Stimulated activated CD4-positive, alpha-beta T cell treated with anti-CD3 and anti-CD28 coated beads, Interleukin-4, amount 100 ng/mL, for 4 hours (primary cell): ENCODE measurements around the gene DNAI1.
"Not testable (repeated sequence)": the region's sequence is repeated elsewhere in the genome, so short reads cannot be mapped to it uniquely, and the experiment has no call there.

Source experiments
- DNase-seq, 2 experiments: peaks; one replicate each; pipeline ENCODE4 v3.0.0-alpha.2; 2020

DNAI1 gene

DNA sequence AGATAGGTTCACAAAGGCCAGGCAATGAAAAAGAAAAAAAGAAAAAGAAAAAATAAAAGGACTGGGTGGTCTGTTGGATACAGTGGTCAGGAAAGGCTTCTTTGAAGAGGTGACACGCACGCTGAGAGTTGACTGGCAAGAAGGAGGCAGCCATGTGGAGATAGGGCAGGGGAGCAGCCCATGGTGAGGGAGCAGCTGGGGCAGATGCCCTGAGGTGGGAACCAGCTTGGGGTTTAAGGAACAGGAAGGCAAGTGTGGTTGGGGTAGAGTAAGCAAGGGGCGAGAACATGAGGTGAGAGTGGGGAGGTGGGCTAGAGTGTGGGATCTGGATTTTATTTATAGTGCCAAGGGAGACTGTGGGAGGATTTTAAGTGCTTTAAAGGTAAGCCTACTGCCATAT, 57.4 kb downstream of the DNAI1 start:
- DNase-seq = no peak

DNA sequence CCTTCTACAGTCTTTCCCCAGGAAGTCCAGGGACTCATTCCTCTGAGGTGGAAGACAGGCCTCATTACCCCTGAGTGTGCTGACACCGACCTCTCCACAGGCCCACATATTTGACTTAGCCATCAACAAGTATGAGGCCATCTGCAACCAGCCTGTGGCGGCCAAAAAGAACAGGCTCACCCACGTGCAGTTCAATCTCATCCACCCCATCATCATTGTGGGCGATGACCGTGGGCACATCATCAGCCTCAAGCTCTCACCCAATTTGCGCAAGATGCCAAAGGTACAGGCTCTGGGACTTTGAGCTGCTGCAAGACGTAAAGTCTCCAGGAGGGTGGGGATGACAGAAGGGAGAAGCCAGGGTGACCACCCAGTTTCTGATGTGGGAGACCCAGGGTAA, 58.6 kb downstream of the DNAI1 start:
- DNase-seq = no peak

- DNase-seq = no peak
These were observed 59.6 kb downstream of the DNAI1 start for GRCh38 chr9:34518110-34518616.

GRCh38 chr9:34518896-34519295, 60.3 kb downstream of the DNAI1 start:
- DNase-seq = no peak

- no peak for DNase-seq
These were observed 60.9 kb downstream of the DNAI1 start for GRCh38 chr9:34519321-34520020.

DNA sequence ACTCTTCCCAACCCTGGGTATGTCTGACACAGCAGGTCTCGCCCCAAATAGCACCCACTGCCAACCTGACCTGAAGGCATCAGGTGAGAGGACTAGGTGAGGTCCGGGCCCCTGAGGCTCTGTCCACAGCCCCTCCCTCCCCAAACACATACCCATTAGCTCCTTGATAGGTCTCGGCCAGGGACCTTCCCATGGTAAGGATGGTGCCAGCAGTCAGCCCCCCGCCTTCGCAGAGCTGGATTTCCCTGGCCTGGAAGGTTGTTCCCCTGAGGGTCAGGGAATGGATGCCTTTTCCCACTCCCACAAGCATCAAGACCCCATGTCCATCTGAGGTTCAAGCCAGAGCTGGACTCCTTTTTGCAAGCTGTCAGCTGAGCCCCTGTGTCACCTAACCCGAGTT, 61.5 kb downstream of the DNAI1 start:
- no peak for DNase-seq

GRCh38 chr9:34520505-34521385, 62.1 kb downstream of the DNAI1 start:
- no peak for DNase-seq

DNA sequence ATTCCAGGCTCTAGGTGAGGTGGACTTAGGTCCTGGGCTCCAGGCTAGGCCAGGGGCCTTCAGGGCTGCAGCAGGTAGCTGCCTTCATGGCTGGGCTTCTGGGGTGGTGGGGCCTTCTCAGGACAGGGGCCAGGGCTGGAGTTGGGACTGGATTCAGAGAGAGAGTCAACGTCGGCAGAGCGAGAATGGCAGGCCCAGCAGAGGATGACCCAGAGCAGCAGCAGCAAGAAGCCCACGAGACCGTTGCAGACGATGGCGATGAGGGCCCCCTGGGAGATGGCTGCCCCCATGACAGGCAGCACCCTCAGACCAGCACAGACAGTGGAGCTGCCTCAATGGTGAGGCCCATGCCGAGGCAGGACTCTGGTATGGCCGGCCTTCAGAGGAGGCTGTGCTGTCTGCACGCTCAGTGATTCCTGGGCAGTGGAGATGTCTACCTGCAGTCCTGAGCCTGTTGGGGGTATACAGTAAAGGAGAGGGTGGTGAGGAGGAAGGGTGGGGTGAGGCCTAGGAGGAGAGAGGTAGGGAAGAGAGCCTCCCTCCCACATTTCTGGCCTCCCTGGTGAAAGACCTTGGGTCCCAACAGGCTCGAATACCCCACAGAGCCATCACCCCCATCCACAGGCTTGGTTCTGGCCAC, 62.9 kb downstream of the DNAI1 start:
- DNase-seq = no peak

DNA sequence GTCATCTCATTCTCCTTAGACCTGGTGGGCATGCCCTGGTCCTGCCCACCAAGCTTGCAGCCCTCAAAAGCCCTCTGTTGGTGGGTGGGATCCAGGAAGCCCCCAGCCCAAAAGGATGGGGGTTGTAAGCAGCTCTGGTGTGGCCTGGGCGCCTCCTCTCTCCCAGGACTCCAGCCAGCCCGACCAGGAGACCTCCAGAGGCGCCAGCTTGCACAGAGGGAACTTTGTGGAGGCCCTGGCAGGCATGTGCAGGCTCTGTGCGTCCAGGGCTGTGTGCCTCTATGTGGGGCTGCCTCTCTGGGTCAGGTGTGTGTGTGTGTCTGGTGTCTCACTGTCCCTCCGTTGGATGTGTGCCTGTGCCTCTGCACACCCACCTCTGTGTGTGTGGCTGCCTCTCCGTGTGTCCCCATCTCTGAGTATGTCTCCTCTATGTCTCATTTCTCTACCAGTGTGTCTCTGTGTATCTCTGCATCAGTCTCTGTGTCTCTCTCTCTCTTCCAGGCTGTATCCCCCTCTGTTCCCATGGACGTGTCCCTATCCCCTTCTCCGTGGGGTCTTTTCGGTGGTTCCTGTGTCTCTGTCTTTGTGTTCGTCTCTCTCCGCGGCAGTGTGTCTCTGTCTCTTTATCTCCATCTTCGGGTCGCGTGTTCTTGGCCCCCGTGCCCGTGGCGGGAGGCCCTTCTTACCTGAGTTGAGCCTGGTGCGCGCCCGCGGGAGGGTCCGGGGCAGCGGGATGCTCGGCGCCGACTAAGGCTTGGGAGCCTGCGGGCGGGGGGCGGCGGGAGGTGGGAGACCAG, 63.7 kb downstream of the DNAI1 start:
- DNase-seq = no peak

DNA sequence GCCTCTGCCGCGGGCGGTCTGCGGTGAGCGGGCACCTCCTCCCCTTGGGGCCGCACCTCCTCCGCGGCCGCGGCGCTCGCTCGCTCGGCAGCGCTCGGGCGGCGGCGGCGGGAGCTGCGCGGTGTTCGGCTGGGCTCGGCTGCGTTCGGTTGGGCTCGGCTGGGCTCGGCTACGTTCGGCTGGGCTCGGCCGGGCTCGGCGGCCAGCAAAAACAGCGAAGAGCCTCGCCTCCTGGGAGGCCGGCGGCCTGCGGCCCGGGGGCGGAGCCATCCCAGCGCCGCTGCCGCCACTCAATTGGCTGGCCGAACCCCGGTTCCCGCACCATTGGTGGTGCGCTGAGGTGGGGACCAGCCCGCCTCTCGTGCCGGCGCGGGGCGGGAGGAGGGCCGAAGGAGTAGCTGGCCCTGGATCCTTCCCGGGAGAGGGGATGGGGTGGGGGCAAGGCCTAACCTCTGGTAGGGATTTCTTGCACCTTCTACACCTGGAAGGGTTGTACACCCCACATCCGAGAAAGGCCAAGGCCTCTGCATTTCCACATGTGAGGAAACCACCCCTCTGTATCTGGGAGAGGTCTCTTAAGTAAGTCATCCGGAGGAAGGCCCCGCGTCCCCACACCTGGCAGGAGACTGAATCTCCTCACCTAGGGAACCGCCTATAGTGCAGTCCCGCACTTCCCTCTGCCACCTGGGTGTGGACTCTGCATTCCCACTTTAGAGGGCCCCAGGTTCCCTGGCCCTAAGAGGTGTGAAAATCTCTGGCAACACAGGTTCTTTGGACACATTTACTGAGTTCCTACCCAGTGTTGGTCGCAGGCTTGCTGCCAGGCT, 64.6 kb downstream of the DNAI1 start, which contains the start of gene ENHO:
TSS of gene ENHO (minus strand) at position 20 of the 827 bp plus-strand sequence. CDS start 1,295 bp downstream, outside the sequence.
- peak; percentile 84 to 90 for DNase-seq

DNA sequence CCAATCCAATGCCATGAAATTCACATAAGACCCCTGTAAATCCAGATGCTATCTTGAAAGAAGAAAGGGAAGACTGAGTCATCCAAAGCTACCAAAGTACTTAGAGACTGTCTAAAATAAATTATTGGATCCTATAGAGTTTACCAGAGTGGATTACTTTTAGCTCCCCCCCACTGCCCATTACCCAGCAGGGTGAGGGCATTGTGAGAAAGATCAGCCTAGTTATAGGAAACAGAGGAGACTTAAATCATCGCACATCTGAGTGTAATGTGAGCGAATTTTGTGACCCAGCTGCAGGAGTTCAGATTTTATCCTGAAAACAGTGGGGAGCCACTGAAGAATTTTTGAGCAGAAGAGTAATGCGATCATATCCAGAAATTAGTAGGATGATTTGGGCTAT, 65.7 kb downstream of the DNAI1 start:
- DNase-seq = no peak

- DNase-seq = no peak
These were observed 67.4 kb downstream of the DNAI1 start for GRCh38 chr9:34526026-34526425.

DNA sequence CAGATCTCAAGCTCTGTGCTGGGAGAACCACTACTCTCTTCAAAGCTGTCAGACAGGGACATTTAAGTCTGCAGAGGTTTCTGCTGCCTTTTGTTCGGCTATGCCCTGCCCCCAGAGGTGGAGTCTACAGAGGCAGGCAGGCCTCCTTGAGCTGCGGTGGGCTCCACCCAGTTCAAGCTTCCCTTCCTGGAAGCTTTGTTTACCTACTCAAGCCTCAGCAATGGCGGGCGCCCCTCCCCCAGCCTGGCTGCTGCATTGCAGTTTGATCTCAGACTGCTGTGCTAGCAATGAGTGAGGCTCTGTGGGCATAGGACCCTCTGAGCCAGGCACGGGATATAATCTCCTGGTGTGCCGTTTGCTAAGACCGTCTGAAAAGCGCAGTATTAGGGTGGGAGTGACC, 73.4 kb downstream of the DNAI1 start:
- not testable (repeated sequence) for DNase-seq

DNA sequence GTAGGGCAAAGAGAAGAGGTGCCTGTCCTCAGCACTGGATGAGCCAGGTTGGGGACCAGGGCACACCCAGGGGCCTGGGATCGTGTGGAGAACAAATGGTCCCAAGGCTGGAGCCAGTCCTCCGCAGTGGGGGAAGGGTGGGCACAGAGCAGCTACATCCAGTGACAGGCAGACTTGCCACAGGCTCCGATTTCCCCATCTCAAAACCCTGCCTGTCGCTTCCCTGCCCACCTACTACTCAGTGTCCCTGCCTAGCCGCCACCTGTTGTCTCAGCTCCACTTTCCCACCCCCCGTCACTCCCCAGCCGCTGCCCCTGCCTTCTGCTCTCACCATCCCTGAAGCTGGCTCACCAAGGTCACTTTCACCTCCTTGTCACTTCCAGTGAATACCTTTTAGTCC, 78.1 kb downstream of the DNAI1 start:
- no peak for DNase-seq

GRCh38 chr9:34540827-34541226, 82.2 kb downstream of the DNAI1 start:
- DNase-seq = no peak

DNA sequence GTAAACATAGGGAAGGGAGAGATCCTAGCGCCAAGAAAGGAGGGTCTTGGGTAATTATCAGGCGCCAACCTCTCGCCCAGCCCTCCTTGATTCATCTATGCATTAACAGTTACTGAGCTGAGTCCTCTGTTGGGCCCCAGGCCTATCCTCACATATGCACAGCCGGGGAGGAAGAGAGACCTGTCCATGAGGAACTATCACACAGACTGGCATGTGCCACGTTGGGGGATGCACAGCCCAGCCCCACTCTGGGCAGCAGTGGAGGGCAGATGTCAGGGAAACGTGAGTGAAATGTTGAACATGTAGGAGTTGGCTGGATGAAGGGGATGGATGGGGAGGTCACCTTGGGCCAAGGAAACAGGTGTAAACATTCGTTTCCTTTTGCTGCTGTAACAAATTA, 82.9 kb downstream of the DNAI1 start:
- no peak for DNase-seq

DNA sequence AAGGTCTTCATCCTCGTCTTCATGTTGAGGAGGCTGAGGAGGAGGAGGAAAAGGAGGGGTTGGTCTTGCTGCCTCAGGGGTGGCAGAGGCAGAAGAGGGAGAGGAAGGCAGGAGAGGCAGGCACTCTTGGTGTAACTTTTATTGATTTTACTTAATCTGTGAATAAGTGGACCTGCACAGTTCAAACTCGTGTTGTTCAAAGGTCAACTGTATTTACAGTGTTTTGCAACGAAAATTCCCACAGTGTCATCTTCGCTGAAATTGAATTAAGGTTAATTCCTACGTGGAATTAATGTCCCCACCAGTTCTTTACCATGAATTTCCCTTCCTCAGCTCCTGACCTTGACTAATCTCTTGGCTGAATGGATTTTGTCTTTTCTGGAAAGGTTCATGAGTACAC, 85.4 kb downstream of the DNAI1 start:
- DNase-seq = no peak

DNA sequence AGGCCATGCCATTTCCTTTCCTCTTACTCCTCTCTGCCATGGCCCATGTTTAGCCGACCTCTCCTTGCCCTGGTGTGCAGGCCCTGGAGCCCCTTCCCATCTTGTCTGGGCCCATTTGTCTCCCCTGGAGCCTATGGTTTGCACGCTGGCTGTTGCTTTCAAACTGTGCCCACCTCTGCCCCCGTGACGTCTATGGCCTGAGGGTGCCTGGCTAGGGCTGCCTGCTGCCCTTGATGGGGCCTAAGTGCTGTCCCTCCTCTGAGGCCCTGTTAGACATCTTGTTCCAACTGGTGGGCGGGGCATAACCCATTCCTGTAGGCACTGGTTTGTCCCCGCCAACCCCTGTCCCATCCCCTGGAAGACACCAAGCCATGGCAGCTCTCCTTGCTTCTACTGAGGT, 86.9 kb downstream of the DNAI1 start:
- no peak for DNase-seq

- no peak for DNase-seq
These were observed 87.7 kb downstream of the DNAI1 start for GRCh38 chr9:34546102-34546833.

DNA sequence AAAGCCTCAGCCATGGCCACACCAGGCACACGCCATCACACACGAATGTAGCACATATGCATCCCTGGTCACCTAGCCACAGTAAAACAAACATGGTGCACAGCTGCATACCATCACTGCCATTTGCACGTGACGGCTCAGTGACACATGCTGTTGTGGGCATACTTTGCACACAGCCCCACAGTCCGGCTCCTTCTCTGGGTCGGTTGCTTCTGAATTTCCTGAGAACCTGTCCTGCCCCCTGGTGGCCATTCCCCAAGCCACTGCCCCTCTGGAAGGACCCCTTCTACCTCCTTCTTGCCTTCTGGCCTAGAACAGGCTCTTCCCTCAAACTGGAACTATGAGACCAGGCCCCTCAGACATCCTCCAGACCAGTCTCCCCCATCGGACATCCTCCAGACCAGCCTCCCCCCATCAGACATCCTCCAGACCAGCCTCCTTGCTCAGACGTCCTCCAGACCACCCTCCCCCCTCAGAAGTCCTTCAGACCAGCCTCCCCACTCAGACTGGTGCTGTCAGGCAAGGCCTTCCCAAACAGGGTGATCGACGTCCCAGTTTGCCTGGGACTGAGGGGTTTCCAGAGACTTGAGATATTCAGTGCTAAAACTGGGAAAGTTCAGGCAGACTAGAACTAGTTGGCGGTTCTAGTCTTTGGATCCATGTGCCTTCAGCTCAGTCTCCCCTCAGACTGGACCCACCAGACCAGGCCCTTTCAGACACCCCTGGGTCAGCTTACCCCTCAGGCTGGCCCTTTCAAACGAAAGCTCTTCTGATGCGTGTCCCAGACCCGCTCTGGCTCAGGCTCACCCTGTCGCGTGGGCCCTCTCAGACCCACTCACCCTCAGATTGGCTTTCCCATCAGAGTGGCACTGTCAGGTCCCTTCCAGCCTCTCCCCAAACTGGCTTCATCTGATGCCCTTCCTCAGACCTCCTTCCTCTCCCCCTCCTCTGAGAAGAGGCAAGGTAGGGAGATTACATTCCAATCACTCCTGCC, 88.5 kb downstream of the DNAI1 start:
- DNase-seq = peak; percentile 29 to 38
